T follicular helper cell (primary cell): ENCODE measurements around the gene DFFA.
"Not testable (repeated sequence)": the region's sequence is repeated elsewhere in the genome, so short reads cannot be mapped to it uniquely, and the experiment has no call there.

Experiments used
- DNase-seq: peaks from one replicate; pipeline ENCODE4 v3.0.0-alpha.2; 2020; ENCODE audit warnings: low read depth

Gene DFFA

GRCh38 chr1:10506046-10506676, 33.8 kb upstream of the DFFA start:
- not testable (repeated sequence) for DNase-seq

- DNase-seq: no peak
These were observed 31.9 kb upstream of the DFFA start for GRCh38 chr1:10504249-10504648.

GRCh38 chr1:10502206-10502605, 29.9 kb upstream of the DFFA start:
- no peak for DNase-seq

- no peak for DNase-seq
These were observed 25.9 kb upstream of the DFFA start for GRCh38 chr1:10498231-10498630.

GRCh38 chr1:10497109-10497508, 24.8 kb upstream of the DFFA start:
- DNase-seq: no peak

GRCh38 chr1:10495952-10496351, 23.6 kb upstream of the DFFA start:
- DNase-seq: no peak

GRCh38 chr1:10495475-10495817, 23.1 kb upstream of the DFFA start:
- DNase-seq: no peak

GRCh38 chr1:10494754-10495474, 22.6 kb upstream of the DFFA start:
- DNase-seq: peak; percentile 59

- no peak for DNase-seq
These were observed 22.1 kb upstream of the DFFA start for GRCh38 chr1:10494418-10494753.

GRCh38 chr1:10490286-10490970, 18.1 kb upstream of the DFFA start:
- DNase-seq: no peak

- DNase-seq: no peak
These were observed 17.1 kb upstream of the DFFA start for GRCh38 chr1:10489291-10490055.

- DNase-seq: no peak
These were observed 12.2 kb upstream of the DFFA start for GRCh38 chr1:10484521-10484920.

- DNase-seq: no peak
These were observed 8.3 kb upstream of the DFFA start for GRCh38 chr1:10480614-10481013.

GRCh38 chr1:10479296-10479695, 7.0 kb upstream of the DFFA start:
- no peak for DNase-seq

- DNase-seq: no peak
These were observed 3.2 kb upstream of the DFFA start for GRCh38 chr1:10475510-10475909.

- peak; percentile 72 for DNase-seq
These were observed 2.5 kb upstream of the DFFA start, which contains the start of gene PEX14 for GRCh38 chr1:10474613-10475507. TSS of gene PEX14 (plus strand) at chr1:10474950. CDS start at chr1:10474967, 17 bp downstream.

GRCh38 chr1:10474309-10474612, 1.9 kb upstream of the DFFA start:
- not testable (repeated sequence) for DNase-seq

- DNase-seq: no peak
These were observed 926 bp upstream of the DFFA start for GRCh38 chr1:10473145-10473765.

- no peak for DNase-seq
These were observed 714 bp downstream of the DFFA start for GRCh38 chr1:10471411-10472219.

- DNase-seq: no peak
These were observed 2.3 kb downstream of the DFFA start for GRCh38 chr1:10470043-10470442.
